HEK293 (cell line): ENCODE results near the gene LMO7.

ENCODE experiments used
- CTCF ChIA-PET: fragments of 350-600 bp; formaldehyde crosslinking; extraction: SDS; loops from one replicate; lab custom pipeline; 2021; ENCODE audit warnings: antibody characterized with exemption; lab: Yijun Ruan, JAX
- POLR2A ChIA-PET: fragments of 300-600 bp; formaldehyde crosslinking; extraction: SDS; loops from one replicate; lab custom pipeline; 2020; ENCODE audit warnings: antibody characterized with exemption, inconsistent platforms; lab: Yijun Ruan, JAX
- H3K27ac ChIP-seq: fragments of 200-500 bp; sonication (Bioruptor generic); 2 replicates; pipeline ENCODE4 v1.5.1; 2014; ENCODE audit warnings: low read depth, low read length, control low read depth, inconsistent platforms; ENCODE audit errors: extremely low read depth
- H3K36me3 ChIP-seq, 2 experiments: fragments of 200-500 bp in 1 of 2; sonication (Bioruptor generic) in 1 of 2; 1 replicate in 1 of 2; 2 replicates in 1 of 2; pipeline ENCODE4 v1.5.1; 2014 to 2017; ENCODE audit warnings: inconsistent platforms in 2 of 2, low read length in 2 of 2; ENCODE audit not compliant: control insufficient read depth in 2 of 2, insufficient read depth in 1 of 2
- H3K4me1 ChIP-seq: fragments of 200-500 bp; sonication (Bioruptor generic); 2 replicates; pipeline ENCODE4 v1.5.1; 2014; ENCODE audit warnings: mild to moderate bottlenecking, low read length, inconsistent platforms; ENCODE audit not compliant: control insufficient read depth, insufficient read depth
- H3K4me3 ChIP-seq: 2 replicates; pipeline ENCODE4 v1.5.1; 2011; ENCODE audit warnings: low read depth, mild to moderate bottlenecking, control low read depth, low read length, moderate library complexity
- H3K9me3 ChIP-seq: fragments of 200-500 bp; sonication (Bioruptor generic); 2 replicates; pipeline ENCODE4 v1.5.1; 2014; ENCODE audit warnings: low read depth, low read length, inconsistent platforms; ENCODE audit not compliant: control insufficient read depth, insufficient read depth
- HOXC10 ChIP-seq: sonication (generic); formaldehyde crosslinking; IDR thresholded peaks from 2 replicates; pipeline ENCODE4 v1.8.1; 2023; ENCODE audit warnings: mild to moderate bottlenecking, missing genetic modification reagents
- KLF1 ChIP-seq: fragments of 450-650 bp; formaldehyde crosslinking; IDR thresholded peaks from 2 replicates; pipeline ENCODE4 v1.5.1; 2016; ENCODE audit warnings: missing biosample characterization, missing genetic modification characterization
- MEIS1 ChIP-seq: sonication (generic); formaldehyde crosslinking; IDR thresholded peaks from 2 replicates; pipeline ENCODE4 v1.8.1; 2022; ENCODE audit warnings: missing genetic modification reagents, mild to moderate bottlenecking, borderline replicate concordance
- RBAK ChIP-seq: fragments of 450-650 bp; formaldehyde crosslinking; IDR thresholded peaks from 2 replicates; pipeline ENCODE4 v1.5.1; 2016; ENCODE audit warnings: missing biosample characterization, missing genetic modification characterization
- ZBTB1 ChIP-seq: fragments of 450-650 bp; formaldehyde crosslinking; IDR thresholded peaks from 2 replicates; pipeline ENCODE4 v1.5.1; 2016; ENCODE audit warnings: missing biosample characterization, missing genetic modification characterization
- ZBTB7A ChIP-seq: fragments of 450-650 bp; formaldehyde crosslinking; IDR thresholded peaks from 2 replicates; pipeline ENCODE4 v1.5.1; 2016; ENCODE audit warnings: low read depth, missing biosample characterization, missing genetic modification characterization
- ZNF114 ChIP-seq: fragments of 450-650 bp; formaldehyde crosslinking; IDR thresholded peaks from 2 replicates; pipeline ENCODE4 v1.5.0; 2017; ENCODE audit warnings: missing biosample characterization, missing genetic modification characterization
- ZNF133 ChIP-seq: fragments of 450-650 bp; formaldehyde crosslinking; IDR thresholded peaks from 2 replicates; pipeline ENCODE4 v1.5.1; 2016; ENCODE audit warnings: missing biosample characterization, missing genetic modification characterization
- ZNF140 ChIP-seq: fragments of 450-650 bp; formaldehyde crosslinking; IDR thresholded peaks from 2 replicates; pipeline ENCODE4 v1.5.1; 2016; ENCODE audit warnings: missing biosample characterization, missing genetic modification characterization
- ZNF146 ChIP-seq: fragments of 450-650 bp; formaldehyde crosslinking; IDR thresholded peaks from 2 replicates; pipeline ENCODE4 v1.5.1; 2016; ENCODE audit warnings: missing biosample characterization, missing genetic modification characterization
- ZNF223 ChIP-seq: fragments of 450-650 bp; formaldehyde crosslinking; IDR thresholded peaks from 2 replicates; pipeline ENCODE4 v1.5.1; 2016; ENCODE audit warnings: missing biosample characterization, missing genetic modification characterization
- ZNF266 ChIP-seq: fragments of 450-650 bp; formaldehyde crosslinking; IDR thresholded peaks from 2 replicates; pipeline ENCODE4 v1.5.1; 2016; ENCODE audit warnings: missing biosample characterization, missing genetic modification characterization, low read depth
- ZNF311 ChIP-seq: fragments of 450-650 bp; formaldehyde crosslinking; IDR thresholded peaks from 2 replicates; pipeline ENCODE4 v1.5.1; 2017; ENCODE audit warnings: missing biosample characterization, missing genetic modification characterization, borderline replicate concordance
- ZNF350 ChIP-seq: fragments of 450-650 bp; formaldehyde crosslinking; IDR thresholded peaks from 2 replicates; pipeline ENCODE4 v1.5.0; 2017; ENCODE audit warnings: missing biosample characterization, mild to moderate bottlenecking, missing genetic modification characterization
- ZNF366 ChIP-seq: fragments of 450-650 bp; formaldehyde crosslinking; conservative IDR thresholded peaks from 2 replicates; pipeline ENCODE4 v1.5.1; 2016; ENCODE audit warnings: missing biosample characterization, missing genetic modification characterization
- ZNF501 ChIP-seq: fragments of 450-650 bp; formaldehyde crosslinking; IDR thresholded peaks from 2 replicates; pipeline ENCODE4 v1.5.1; 2016; ENCODE audit warnings: missing biosample characterization, missing genetic modification characterization
- ZNF596 ChIP-seq: fragments of 450-650 bp; IDR thresholded peaks from 2 replicates; pipeline ENCODE4 v1.5.0; 2018; ENCODE audit warnings: missing biosample characterization, mild to moderate bottlenecking, missing genetic modification characterization, moderate library complexity
- TF ChIP-seq, protein P1 (sequence below): fragments of 450-650 bp; formaldehyde crosslinking; IDR thresholded peaks from 2 replicates; pipeline ENCODE4 v1.5.1; 2016; ENCODE audit warnings: missing biosample characterization, missing genetic modification characterization
- TF ChIP-seq, protein P2 (sequence below): fragments of 450-650 bp; formaldehyde crosslinking; IDR thresholded peaks from 2 replicates; pipeline ENCODE4 v1.5.1; 2016; ENCODE audit warnings: missing biosample characterization, missing genetic modification characterization
- TF ChIP-seq, protein P3 (sequence below): fragments of 450-650 bp; formaldehyde crosslinking; IDR thresholded peaks from 2 replicates; pipeline ENCODE4 v1.5.1; 2017; ENCODE audit warnings: missing biosample characterization, missing genetic modification characterization
- TF ChIP-seq, protein P4 (sequence below): fragments of 450-650 bp; formaldehyde crosslinking; IDR thresholded peaks from 2 replicates; pipeline ENCODE4 v1.5.1; 2016; ENCODE audit warnings: missing biosample characterization, missing genetic modification characterization
- TF ChIP-seq, protein P5 (sequence below): fragments of 450-650 bp; formaldehyde crosslinking; IDR thresholded peaks from 2 replicates; pipeline ENCODE4 v1.5.1; 2017; ENCODE audit warnings: missing biosample characterization, missing genetic modification characterization
- TF ChIP-seq, protein P6 (sequence below): fragments of 450-650 bp; formaldehyde crosslinking; IDR thresholded peaks from 2 replicates; pipeline ENCODE4 v1.5.1; 2016; ENCODE audit warnings: missing biosample characterization, missing genetic modification characterization, borderline replicate concordance
- TF ChIP-seq, protein P7 (sequence below): fragments of 450-650 bp; formaldehyde crosslinking; IDR thresholded peaks from 2 replicates; pipeline ENCODE4 v1.5.1; 2016; ENCODE audit warnings: missing biosample characterization, missing genetic modification characterization

The LMO7 gene

DNA sequence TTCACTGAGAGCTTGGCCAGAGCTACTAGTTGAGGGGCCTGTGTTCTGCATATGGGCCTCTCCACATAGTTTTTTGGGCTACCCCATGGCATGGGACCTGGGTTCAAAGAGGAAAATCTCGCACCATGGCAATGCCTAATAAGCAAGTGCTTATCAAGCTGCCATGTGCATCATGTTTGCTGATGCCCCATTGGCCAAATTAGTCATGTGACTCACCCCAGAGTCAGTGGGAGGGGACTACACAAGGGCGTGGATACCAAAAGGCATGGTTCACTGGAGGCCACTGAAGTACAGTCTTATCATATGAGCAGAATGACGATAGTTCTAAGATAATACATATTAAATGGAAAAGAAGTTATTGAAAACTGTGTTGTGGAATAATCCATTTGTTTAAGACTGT lies 214.8 kb downstream of the LMO7 start (continued):
- TF ChIP-seq KLF1 (tag by site-specific recombination) (no peak), ZNF501 (tag by site-specific recombination) (no peak), ZNF114 (tag by site-specific recombination) (no peak), ZNF140 (tag by site-specific recombination) (no peak)
- TF ChIP-seq, protein P1, sequence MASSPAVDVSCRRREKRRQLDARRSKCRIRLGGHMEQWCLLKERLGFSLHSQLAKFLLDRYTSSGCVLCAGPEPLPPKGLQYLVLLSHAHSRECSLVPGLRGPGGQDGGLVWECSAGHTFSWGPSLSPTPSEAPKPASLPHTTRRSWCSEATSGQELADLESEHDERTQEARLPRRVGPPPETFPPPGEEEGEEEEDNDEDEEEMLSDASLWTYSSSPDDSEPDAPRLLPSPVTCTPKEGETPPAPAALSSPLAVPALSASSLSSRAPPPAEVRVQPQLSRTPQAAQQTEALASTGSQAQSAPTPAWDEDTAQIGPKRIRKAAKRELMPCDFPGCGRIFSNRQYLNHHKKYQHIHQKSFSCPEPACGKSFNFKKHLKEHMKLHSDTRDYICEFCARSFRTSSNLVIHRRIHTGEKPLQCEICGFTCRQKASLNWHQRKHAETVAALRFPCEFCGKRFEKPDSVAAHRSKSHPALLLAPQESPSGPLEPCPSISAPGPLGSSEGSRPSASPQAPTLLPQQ (tag by site-specific recombination): no peak

DNA sequence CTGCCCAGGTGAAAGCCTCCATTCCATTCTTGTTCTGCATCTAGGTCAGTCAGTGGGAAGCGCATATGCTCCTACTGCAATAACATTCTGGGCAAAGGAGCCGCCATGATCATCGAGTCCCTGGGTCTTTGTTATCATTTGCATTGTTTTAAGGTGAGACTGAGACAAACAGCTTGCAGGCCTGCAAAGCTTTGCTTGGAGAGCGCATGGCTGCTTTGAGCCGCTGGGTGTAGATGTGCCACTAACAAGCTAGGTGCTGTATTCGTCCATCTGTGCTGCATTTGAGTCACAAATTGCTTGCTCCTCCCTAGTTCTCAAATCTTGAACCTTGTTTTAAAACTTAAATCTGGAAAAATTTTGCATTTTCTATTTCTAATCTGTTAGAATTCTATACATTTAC lies 219.1 kb downstream of the LMO7 start:
- Histone ChIP-seq H3K36me3 (peaks cover 0 to 27% of the 10 kb centered on the region in 2 experiments; a peak in 1 of 3 replicates), H3K9me3 (no peaks in the 10 kb centered on the region), H3K27ac (no peak overlapping the region), H3K4me1 (no peaks in the 10 kb centered on the region), H3K4me3 (no peak overlapping the region)
- CTCF ChIA-PET: interaction anchor here (0.6 to 0.9 kb wide), 3 partner anchors 15 to 254 kb away, joined by 3 to 6 read pairs (median 3); no protein-coding TSS in a partner anchor
- POLR2A ChIA-PET: no interaction called here
- TF ChIP-seq HOXC10 (CRISPR knock-in tag): no peak
- no peak for TF ChIP-seq ZNF146
- TF ChIP-seq, protein P2, sequence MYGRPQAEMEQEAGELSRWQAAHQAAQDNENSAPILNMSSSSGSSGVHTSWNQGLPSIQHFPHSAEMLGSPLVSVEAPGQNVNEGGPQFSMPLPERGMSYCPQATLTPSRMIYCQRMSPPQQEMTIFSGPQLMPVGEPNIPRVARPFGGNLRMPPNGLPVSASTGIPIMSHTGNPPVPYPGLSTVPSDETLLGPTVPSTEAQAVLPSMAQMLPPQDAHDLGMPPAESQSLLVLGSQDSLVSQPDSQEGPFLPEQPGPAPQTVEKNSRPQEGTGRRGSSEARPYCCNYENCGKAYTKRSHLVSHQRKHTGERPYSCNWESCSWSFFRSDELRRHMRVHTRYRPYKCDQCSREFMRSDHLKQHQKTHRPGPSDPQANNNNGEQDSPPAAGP (tag by site-specific recombination): no peak
- no peak for TF ChIP-seq ZNF133 (tag by site-specific recombination)
- TF ChIP-seq ZNF223 (tag by site-specific recombination): no peak
- no peak for TF ChIP-seq ZBTB1
- TF ChIP-seq ZNF596 (tag by site-specific recombination): no peak
- TF ChIP-seq ZNF350 (tag by site-specific recombination): no peak
- no peak for TF ChIP-seq ZNF366
- TF ChIP-seq ZNF266 (tag by site-specific recombination): no peak
- TF ChIP-seq ZNF311 (tag by site-specific recombination): no peak
- TF ChIP-seq, protein P3, sequence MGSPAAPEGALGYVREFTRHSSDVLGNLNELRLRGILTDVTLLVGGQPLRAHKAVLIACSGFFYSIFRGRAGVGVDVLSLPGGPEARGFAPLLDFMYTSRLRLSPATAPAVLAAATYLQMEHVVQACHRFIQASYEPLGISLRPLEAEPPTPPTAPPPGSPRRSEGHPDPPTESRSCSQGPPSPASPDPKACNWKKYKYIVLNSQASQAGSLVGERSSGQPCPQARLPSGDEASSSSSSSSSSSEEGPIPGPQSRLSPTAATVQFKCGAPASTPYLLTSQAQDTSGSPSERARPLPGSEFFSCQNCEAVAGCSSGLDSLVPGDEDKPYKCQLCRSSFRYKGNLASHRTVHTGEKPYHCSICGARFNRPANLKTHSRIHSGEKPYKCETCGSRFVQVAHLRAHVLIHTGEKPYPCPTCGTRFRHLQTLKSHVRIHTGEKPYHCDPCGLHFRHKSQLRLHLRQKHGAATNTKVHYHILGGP (tag by site-specific recombination): no peak
- no peak for TF ChIP-seq ZBTB7A
- no peak for TF ChIP-seq RBAK
- TF ChIP-seq, protein P4, sequence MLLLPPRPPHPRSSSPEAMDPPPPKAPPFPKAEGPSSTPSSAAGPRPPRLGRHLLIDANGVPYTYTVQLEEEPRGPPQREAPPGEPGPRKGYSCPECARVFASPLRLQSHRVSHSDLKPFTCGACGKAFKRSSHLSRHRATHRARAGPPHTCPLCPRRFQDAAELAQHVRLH: no peak
- TF ChIP-seq, protein P5, sequence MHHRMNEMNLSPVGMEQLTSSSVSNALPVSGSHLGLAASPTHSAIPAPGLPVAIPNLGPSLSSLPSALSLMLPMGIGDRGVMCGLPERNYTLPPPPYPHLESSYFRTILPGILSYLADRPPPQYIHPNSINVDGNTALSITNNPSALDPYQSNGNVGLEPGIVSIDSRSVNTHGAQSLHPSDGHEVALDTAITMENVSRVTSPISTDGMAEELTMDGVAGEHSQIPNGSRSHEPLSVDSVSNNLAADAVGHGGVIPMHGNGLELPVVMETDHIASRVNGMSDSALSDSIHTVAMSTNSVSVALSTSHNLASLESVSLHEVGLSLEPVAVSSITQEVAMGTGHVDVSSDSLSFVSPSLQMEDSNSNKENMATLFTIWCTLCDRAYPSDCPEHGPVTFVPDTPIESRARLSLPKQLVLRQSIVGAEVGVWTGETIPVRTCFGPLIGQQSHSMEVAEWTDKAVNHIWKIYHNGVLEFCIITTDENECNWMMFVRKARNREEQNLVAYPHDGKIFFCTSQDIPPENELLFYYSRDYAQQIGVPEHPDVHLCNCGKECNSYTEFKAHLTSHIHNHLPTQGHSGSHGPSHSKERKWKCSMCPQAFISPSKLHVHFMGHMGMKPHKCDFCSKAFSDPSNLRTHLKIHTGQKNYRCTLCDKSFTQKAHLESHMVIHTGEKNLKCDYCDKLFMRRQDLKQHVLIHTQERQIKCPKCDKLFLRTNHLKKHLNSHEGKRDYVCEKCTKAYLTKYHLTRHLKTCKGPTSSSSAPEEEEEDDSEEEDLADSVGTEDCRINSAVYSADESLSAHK (tag by site-specific recombination): no peak
- TF ChIP-seq MEIS1 (CRISPR knock-in tag): no peak
- TF ChIP-seq, protein P6, sequence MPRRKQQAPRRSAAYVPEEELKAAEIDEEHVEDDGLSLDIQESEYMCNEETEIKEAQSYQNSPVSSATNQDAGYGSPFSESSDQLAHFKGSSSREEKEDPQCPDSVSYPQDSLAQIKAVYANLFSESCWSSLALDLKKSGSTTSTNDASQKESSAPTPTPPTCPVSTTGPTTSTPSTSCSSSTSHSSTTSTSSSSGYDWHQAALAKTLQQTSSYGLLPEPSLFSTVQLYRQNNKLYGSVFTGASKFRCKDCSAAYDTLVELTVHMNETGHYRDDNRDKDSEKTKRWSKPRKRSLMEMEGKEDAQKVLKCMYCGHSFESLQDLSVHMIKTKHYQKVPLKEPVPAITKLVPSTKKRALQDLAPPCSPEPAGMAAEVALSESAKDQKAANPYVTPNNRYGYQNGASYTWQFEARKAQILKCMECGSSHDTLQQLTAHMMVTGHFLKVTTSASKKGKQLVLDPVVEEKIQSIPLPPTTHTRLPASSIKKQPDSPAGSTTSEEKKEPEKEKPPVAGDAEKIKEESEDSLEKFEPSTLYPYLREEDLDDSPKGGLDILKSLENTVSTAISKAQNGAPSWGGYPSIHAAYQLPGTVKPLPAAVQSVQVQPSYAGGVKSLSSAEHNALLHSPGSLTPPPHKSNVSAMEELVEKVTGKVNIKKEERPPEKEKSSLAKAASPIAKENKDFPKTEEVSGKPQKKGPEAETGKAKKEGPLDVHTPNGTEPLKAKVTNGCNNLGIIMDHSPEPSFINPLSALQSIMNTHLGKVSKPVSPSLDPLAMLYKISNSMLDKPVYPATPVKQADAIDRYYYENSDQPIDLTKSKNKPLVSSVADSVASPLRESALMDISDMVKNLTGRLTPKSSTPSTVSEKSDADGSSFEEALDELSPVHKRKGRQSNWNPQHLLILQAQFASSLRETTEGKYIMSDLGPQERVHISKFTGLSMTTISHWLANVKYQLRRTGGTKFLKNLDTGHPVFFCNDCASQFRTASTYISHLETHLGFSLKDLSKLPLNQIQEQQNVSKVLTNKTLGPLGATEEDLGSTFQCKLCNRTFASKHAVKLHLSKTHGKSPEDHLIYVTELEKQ (tag by site-specific recombination): no peak
- TF ChIP-seq, protein P7, sequence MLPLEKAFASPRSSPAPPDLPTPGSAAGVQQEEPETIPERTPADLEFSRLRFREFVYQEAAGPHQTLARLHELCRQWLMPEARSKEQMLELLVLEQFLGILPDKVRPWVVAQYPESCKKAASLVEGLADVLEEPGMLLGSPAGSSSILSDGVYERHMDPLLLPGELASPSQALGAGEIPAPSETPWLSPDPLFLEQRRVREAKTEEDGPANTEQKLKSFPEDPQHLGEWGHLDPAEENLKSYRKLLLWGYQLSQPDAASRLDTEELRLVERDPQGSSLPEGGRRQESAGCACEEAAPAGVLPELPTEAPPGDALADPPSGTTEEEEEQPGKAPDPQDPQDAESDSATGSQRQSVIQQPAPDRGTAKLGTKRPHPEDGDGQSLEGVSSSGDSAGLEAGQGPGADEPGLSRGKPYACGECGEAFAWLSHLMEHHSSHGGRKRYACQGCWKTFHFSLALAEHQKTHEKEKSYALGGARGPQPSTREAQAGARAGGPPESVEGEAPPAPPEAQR: no peak
